ENCODE results near the gene SERPINF2.
A peak's percentile ranks its signal among the peaks of the same experiment; 100 is the strongest.

The SERPINF2 gene

DNA sequence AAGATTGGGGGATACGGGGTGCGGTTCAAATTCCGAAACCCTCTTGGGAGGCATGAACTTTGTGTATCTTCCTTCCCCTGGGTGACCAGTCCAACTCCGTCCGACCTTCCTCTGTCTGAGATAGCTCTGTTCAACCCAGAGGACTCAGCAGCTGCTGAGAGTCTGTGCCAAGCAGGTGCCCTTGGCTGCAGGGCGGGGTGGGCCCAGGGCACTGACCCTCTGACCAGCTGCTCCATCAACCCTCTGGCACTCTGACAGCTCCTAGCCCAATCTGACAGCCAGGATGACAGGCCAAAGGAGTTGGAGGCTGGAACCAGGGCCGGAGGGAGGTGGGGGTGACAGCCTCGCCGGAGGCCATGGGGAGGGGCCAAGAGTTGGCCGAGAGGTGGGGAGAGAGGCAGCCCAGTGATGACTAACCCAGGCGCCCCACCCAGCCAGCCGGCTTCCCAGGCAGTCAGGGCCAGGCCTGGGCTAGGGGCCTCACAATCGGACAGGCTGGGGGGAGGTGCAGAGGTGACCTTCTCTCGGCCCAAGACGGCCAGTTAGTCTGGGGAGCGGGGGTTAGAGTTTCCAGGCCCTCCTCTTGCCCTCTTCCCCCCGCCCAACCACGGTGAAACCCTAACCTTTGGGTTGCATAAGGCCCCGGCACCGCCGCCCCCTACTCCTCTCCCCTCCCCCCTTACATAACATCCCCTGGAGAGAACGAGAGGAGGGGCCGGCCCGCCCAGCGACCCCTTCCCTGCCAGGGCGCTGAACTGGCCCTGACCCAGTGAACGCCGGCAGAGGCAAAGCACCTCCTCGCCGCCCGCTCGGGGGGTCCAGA lies 27.5 kb upstream of the SERPINF2 start (continued):
- TF ChIP-seq, protein P1, sequence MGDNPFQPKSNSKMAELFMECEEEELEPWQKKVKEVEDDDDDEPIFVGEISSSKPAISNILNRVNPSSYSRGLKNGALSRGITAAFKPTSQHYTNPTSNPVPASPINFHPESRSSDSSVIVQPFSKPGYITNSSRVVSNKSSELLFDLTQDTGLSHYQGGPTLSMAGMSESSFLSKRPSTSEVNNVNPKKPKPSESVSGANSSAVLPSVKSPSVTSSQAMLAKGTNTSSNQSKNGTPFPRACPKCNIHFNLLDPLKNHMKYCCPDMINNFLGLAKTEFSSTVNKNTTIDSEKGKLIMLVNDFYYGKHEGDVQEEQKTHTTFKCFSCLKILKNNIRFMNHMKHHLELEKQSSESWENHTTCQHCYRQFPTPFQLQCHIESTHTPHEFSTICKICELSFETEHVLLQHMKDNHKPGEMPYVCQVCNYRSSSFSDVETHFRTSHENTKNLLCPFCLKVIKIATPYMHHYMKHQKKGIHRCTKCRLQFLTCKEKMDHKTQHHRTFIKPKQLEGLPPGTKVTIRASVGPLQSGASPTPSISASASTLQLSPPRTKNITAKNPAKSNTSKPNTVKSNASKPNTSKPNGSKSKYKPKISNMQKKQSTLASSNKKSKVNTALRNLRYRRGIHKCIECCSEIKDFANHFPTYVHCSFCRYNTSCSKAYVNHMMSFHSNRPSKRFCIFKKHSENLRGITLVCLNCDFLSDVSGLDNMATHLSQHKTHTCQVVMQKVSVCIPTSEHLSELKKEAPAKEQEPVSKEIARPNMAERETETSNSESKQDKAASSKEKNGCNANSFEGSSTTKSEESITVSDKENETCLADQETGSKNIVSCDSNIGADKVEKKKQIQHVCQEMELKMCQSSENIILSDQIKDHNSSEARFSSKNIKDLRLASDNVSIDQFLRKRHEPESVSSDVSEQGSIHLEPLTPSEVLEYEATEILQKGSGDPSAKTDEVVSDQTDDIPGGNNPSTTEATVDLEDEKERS (tag by site-specific recombination; IDR thresholded peaks at IDR 0.05): no peak
- TF ChIP-seq ZNF837 (tag by site-specific recombination; IDR thresholded peaks at IDR 0.05): no peak
- TF ChIP-seq ZNF449 (tag by site-specific recombination; IDR thresholded peaks at IDR 0.05): no peak; the same call in 1 of the 2 replicates
- no peak for TF ChIP-seq ZSCAN16 (tag by site-specific recombination; IDR thresholded peaks at IDR 0.05)
- TF ChIP-seq RBAK (tag by site-specific recombination; IDR thresholded peaks at IDR 0.05): no peak
- TF ChIP-seq, protein P2, sequence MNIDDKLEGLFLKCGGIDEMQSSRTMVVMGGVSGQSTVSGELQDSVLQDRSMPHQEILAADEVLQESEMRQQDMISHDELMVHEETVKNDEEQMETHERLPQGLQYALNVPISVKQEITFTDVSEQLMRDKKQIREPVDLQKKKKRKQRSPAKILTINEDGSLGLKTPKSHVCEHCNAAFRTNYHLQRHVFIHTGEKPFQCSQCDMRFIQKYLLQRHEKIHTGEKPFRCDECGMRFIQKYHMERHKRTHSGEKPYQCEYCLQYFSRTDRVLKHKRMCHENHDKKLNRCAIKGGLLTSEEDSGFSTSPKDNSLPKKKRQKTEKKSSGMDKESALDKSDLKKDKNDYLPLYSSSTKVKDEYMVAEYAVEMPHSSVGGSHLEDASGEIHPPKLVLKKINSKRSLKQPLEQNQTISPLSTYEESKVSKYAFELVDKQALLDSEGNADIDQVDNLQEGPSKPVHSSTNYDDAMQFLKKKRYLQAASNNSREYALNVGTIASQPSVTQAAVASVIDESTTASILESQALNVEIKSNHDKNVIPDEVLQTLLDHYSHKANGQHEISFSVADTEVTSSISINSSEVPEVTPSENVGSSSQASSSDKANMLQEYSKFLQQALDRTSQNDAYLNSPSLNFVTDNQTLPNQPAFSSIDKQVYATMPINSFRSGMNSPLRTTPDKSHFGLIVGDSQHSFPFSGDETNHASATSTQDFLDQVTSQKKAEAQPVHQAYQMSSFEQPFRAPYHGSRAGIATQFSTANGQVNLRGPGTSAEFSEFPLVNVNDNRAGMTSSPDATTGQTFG (tag by site-specific recombination; IDR thresholded peaks at IDR 0.05; ENCODE audit: borderline replicate concordance): no peak
- no peak for TF ChIP-seq ZNF16 (tag by site-specific recombination; IDR thresholded peaks at IDR 0.05; ENCODE audit: low read depth)
- TF ChIP-seq ZNF548 (tag by site-specific recombination; IDR thresholded peaks at IDR 0.05): no peak
- TF ChIP-seq ZNF747 (tag by site-specific recombination; IDR thresholded peaks at IDR 0.05): no peak
- TF ChIP-seq ZFP3 (tag by site-specific recombination; IDR thresholded peaks at IDR 0.05; ENCODE audit: low read depth): no peak
- TF ChIP-seq ZXDB (tag by site-specific recombination; IDR thresholded peaks at IDR 0.05): no peak
- TF ChIP-seq, protein P3, sequence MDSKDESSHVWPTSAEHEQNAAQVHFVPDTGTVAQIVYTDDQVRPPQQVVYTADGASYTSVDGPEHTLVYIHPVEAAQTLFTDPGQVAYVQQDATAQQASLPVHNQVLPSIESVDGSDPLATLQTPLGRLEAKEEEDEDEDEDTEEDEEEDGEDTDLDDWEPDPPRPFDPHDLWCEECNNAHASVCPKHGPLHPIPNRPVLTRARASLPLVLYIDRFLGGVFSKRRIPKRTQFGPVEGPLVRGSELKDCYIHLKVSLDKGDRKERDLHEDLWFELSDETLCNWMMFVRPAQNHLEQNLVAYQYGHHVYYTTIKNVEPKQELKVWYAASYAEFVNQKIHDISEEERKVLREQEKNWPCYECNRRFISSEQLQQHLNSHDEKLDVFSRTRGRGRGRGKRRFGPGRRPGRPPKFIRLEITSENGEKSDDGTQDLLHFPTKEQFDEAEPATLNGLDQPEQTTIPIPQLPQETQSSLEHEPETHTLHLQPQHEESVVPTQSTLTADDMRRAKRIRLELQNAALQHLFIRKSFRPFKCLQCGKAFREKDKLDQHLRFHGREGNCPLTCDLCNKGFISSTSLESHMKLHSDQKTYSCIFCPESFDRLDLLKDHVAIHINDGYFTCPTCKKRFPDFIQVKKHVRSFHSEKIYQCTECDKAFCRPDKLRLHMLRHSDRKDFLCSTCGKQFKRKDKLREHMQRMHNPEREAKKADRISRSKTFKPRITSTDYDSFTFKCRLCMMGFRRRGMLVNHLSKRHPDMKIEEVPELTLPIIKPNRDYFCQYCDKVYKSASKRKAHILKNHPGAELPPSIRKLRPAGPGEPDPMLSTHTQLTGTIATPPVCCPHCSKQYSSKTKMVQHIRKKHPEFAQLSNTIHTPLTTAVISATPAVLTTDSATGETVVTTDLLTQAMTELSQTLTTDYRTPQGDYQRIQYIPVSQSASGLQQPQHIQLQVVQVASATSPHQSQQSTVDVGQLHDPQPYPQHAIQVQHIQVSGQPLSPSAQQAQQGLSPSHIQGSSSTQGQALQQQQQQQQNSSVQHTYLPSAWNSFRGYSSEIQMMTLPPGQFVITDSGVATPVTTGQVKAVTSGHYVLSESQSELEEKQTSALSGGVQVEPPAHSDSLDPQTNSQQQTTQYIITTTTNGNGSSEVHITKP (tag by site-specific recombination; IDR thresholded peaks at IDR 0.05): peak; percentile 67
- TF ChIP-seq ZBTB6 (tag by site-specific recombination; IDR thresholded peaks at IDR 0.05): no peak
- TF ChIP-seq GLIS1 (tag by site-specific recombination; IDR thresholded peaks at IDR 0.05): peak; percentile 63
- TF ChIP-seq ZNF211 (tag by site-specific recombination; IDR thresholded peaks at IDR 0.05; ENCODE audit: low read depth): no peak
- 0 out of 2 replicates have a peak, but pooled peaks have one; percentile 9 for TF ChIP-seq ZIC2 (tag by site-specific recombination; IDR thresholded peaks at IDR 0.05)
- no peak for TF ChIP-seq REPIN1 (tag by site-specific recombination; IDR thresholded peaks at IDR 0.05; ENCODE audit: low read depth)
- peak; percentile 86; the same call in 1 of the 2 replicates for TF ChIP-seq BCL11A (tag by site-specific recombination; IDR thresholded peaks at IDR 0.05; ENCODE audit: low read depth)
- no peak for TF ChIP-seq ZFHX2 (tag by site-specific recombination; conservative IDR thresholded peaks at IDR 0.05)
- no peak for TF ChIP-seq EGR2 (tag by site-specific recombination; IDR thresholded peaks at IDR 0.05; ENCODE audit: low read depth)
- no peak for TF ChIP-seq ZNF549 (tag by site-specific recombination; IDR thresholded peaks at IDR 0.05)
- no peak for TF ChIP-seq ZBTB7A (tag by site-specific recombination; IDR thresholded peaks at IDR 0.05; ENCODE audit: low read depth)
- no peak for TF ChIP-seq ZNF157 (tag by site-specific recombination; IDR thresholded peaks at IDR 0.05)
- no peak for TF ChIP-seq ZSCAN23 (tag by site-specific recombination; IDR thresholded peaks at IDR 0.05)
- TF ChIP-seq SETDB1 (IDR thresholded peaks at IDR 0.05; ENCODE audit: insufficient read length, low read length): no peak
- TF ChIP-seq OVOL3 (tag by site-specific recombination; IDR thresholded peaks at IDR 0.05): no peak
- TF ChIP-seq ZNF707 (tag by site-specific recombination; IDR thresholded peaks at IDR 0.05): no peak
- no peak for TF ChIP-seq ZBTB48 (tag by site-specific recombination; IDR thresholded peaks at IDR 0.05)
- 0 out of 2 replicates have a peak, but pooled peaks have one; percentile 14 for TF ChIP-seq ZNF24 (tag by site-specific recombination; IDR thresholded peaks at IDR 0.05)
